ENCODE data around the gene JAK3. TPM values are rescaled to one million over a fixed set of nuclear protein-coding genes. Genes with fewer than 3 reads are reported as not detected.

The JAK3 gene
- polyA plus RNA-seq, 1 of the 3 experiments (the other 2 are of a cell fraction) = 1.3 TPM

- CTCF ChIA-PET = no interaction called here
- TF ChIP-seq, protein P1, sequence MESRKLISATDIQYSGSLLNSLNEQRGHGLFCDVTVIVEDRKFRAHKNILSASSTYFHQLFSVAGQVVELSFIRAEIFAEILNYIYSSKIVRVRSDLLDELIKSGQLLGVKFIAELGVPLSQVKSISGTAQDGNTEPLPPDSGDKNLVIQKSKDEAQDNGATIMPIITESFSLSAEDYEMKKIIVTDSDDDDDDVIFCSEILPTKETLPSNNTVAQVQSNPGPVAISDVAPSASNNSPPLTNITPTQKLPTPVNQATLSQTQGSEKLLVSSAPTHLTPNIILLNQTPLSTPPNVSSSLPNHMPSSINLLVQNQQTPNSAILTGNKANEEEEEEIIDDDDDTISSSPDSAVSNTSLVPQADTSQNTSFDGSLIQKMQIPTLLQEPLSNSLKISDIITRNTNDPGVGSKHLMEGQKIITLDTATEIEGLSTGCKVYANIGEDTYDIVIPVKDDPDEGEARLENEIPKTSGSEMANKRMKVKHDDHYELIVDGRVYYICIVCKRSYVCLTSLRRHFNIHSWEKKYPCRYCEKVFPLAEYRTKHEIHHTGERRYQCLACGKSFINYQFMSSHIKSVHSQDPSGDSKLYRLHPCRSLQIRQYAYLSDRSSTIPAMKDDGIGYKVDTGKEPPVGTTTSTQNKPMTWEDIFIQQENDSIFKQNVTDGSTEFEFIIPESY (IDR thresholded peaks at IDR 0.05; ENCODE audit: borderline replicate concordance, low read depth) = no peak
- no peak for TF ChIP-seq ELF1 (IDR thresholded peaks at IDR 0.05)
- TF ChIP-seq NRF1 (IDR thresholded peaks at IDR 0.05; ENCODE audit: low read depth, low read length) = no peak
- TF ChIP-seq FOXJ3 (CRISPR knock-in tag; IDR thresholded peaks at IDR 0.05) = no peak
- TF ChIP-seq MXI1 (IDR thresholded peaks at IDR 0.05; ENCODE audit: low read depth, low read length) = no peak
Measured at GRCh38 chr19:17826508-17827056, 21.2 kb downstream of the JAK3 start.

GRCh38 chr19:17824339-17824738 is 23.4 kb downstream of the JAK3 start:
- no peak for DNase-seq
- H3K27ac ChIP-seq (ENCODE audit: low read depth in 2 of 2, low read length in 1 of 2) = no peak overlapping the region
- no peaks in the 10 kb centered on the region for H3K4me1 ChIP-seq (ENCODE audit: control insufficient read depth in 1 of 2, insufficient read depth in 2 of 2, low read depth in 1 of 2, low read length in 1 of 2)
- no peaks in the 10 kb centered on the region for H4K20me1 ChIP-seq (ENCODE audit: insufficient read depth)
- ChIA-PET CTCF (no interaction called here), POLR2A (no interaction called here)
- no peak overlapping the region for H3K4me2 ChIP-seq
- H3K4me3 ChIP-seq (ENCODE audit: low read depth in 2 of 2, low read length in 1 of 2) = no peak overlapping the region
- H3K9me2 ChIP-seq = no peaks in the 10 kb centered on the region
- no peaks in the 10 kb centered on the region for H3K27me3 ChIP-seq (ENCODE audit: insufficient read depth)
- H3K36me3 ChIP-seq (replicated peaks in 1 of 2; ENCODE audit: control insufficient read depth in 1 of 2, insufficient read depth in 2 of 2, low read length in 1 of 2) = no peaks in the 10 kb centered on the region
- H3K9ac ChIP-seq = no peak overlapping the region
- H3K9me3 ChIP-seq = no peaks in the 10 kb centered on the region
- 52% methylated on average over 8 of the region's 8 CpGs for WGBS (ENCODE audit: low lambda C conversion rate)
- no peak overlapping the region for H2AFZ ChIP-seq (ENCODE audit: low read depth)
- H3K79me2 ChIP-seq (ENCODE audit: insufficient read depth) = no peaks in the 10 kb centered on the region
- peaks cover 3% of the 10 kb centered on the region for H3F3A ChIP-seq (replicated peaks; ENCODE audit: insufficient read depth)
- TF ChIP-seq EP300 (IDR thresholded peaks at IDR 0.05; ENCODE audit: borderline replicate concordance in 1 of 2, low read depth in 1 of 2, low read length in 1 of 2) (no peak), CHD2 (IDR thresholded peaks at IDR 0.05; ENCODE audit: low read length, partially characterized antibody) (no peak), TAF1 (IDR thresholded peaks at IDR 0.05; ENCODE audit: borderline replicate concordance, low read depth, low read length) (no peak), NFIC (IDR thresholded peaks at IDR 0.05; ENCODE audit: borderline replicate concordance) (no peak), RXRA (IDR thresholded peaks at IDR 0.05; ENCODE audit: borderline replicate concordance, low read depth) (no peak), RCOR1 (IDR thresholded peaks at IDR 0.05; ENCODE audit: low read length) (no peak), EZH2phosphoT487 (IDR thresholded peaks at IDR 0.05; ENCODE audit: borderline replicate concordance, low read depth) (no peak), TCF12 (IDR thresholded peaks at IDR 0.05) (no peak), IRF3 (IDR thresholded peaks at IDR 0.05; ENCODE audit: low read depth, low read length) (no peak), SIN3A (IDR thresholded peaks at IDR 0.05; ENCODE audit: borderline replicate concordance, low read depth, low read length) (no peak), YY1 (IDR thresholded peaks at IDR 0.05; ENCODE audit: low read depth) (no peak), RAD21 (IDR thresholded peaks at IDR 0.05; ENCODE audit: low read length) (no peak)
- TF ChIP-seq, protein P2, sequence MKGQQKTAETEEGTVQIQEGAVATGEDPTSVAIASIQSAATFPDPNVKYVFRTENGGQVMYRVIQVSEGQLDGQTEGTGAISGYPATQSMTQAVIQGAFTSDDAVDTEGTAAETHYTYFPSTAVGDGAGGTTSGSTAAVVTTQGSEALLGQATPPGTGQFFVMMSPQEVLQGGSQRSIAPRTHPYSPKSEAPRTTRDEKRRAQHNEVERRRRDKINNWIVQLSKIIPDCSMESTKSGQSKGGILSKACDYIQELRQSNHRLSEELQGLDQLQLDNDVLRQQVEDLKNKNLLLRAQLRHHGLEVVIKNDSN (IDR thresholded peaks at IDR 0.05; ENCODE audit: borderline replicate concordance, low read depth) = no peak
- TF ChIP-seq, protein P3, sequence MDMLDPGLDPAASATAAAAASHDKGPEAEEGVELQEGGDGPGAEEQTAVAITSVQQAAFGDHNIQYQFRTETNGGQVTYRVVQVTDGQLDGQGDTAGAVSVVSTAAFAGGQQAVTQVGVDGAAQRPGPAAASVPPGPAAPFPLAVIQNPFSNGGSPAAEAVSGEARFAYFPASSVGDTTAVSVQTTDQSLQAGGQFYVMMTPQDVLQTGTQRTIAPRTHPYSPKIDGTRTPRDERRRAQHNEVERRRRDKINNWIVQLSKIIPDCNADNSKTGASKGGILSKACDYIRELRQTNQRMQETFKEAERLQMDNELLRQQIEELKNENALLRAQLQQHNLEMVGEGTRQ (IDR thresholded peaks at IDR 0.05; ENCODE audit: borderline replicate concordance, low read depth, low read length) = no peak
- TF ChIP-seq, protein P4, sequence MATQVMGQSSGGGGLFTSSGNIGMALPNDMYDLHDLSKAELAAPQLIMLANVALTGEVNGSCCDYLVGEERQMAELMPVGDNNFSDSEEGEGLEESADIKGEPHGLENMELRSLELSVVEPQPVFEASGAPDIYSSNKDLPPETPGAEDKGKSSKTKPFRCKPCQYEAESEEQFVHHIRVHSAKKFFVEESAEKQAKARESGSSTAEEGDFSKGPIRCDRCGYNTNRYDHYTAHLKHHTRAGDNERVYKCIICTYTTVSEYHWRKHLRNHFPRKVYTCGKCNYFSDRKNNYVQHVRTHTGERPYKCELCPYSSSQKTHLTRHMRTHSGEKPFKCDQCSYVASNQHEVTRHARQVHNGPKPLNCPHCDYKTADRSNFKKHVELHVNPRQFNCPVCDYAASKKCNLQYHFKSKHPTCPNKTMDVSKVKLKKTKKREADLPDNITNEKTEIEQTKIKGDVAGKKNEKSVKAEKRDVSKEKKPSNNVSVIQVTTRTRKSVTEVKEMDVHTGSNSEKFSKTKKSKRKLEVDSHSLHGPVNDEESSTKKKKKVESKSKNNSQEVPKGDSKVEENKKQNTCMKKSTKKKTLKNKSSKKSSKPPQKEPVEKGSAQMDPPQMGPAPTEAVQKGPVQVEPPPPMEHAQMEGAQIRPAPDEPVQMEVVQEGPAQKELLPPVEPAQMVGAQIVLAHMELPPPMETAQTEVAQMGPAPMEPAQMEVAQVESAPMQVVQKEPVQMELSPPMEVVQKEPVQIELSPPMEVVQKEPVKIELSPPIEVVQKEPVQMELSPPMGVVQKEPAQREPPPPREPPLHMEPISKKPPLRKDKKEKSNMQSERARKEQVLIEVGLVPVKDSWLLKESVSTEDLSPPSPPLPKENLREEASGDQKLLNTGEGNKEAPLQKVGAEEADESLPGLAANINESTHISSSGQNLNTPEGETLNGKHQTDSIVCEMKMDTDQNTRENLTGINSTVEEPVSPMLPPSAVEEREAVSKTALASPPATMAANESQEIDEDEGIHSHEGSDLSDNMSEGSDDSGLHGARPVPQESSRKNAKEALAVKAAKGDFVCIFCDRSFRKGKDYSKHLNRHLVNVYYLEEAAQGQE (IDR thresholded peaks at IDR 0.05; ENCODE audit: low read depth, low read length) = no peak

More at GRCh38 chr19:17826508-17827056, 21.2 kb downstream of the JAK3 start:
- Histone ChIP-seq H3F3A (replicated peaks; ENCODE audit: insufficient read depth) (peaks cover 3% of the 10 kb centered on the region), H3K9me2 (no peaks in the 10 kb centered on the region), H2AFZ (ENCODE audit: low read depth) (no peak overlapping the region), H3K4me3 (ENCODE audit: low read depth in 2 of 2, low read length in 1 of 2) (no peak overlapping the region), H3K9ac (no peak overlapping the region), H3K36me3 (replicated peaks in 1 of 2; ENCODE audit: control insufficient read depth in 1 of 2, insufficient read depth in 2 of 2, low read length in 1 of 2) (no peaks in the 10 kb centered on the region), H3K4me2 (no peak overlapping the region), H3K27me3 (ENCODE audit: insufficient read depth) (no peaks in the 10 kb centered on the region), H3K9me3 (no peaks in the 10 kb centered on the region), H3K79me2 (ENCODE audit: insufficient read depth) (no peaks in the 10 kb centered on the region), H4K20me1 (ENCODE audit: insufficient read depth) (no peaks in the 10 kb centered on the region), H3K4me1 (ENCODE audit: control insufficient read depth in 1 of 2, insufficient read depth in 2 of 2, low read depth in 1 of 2, low read length in 1 of 2) (peaks cover 0 to 6% of the 10 kb centered on the region in 2 experiments; a peak in 1 of 4 replicates), H3K27ac (ENCODE audit: low read depth in 2 of 2, low read length in 1 of 2) (no peak overlapping the region)
- 76% methylated on average over 8 of the region's 13 CpGs for WGBS (ENCODE audit: low lambda C conversion rate)
- DNase-seq = no peak
- POLR2A ChIA-PET = no interaction called here

Data from SK-N-SH (cell line).